MM.1S (cell line): ENCODE measurements around the gene GSAP.

Source experiments
- DNase-seq: peaks from one replicate; pipeline ENCODE4 v3.0.0-alpha.2; 2015
- H2AFZ ChIP-seq: fragments of 300-600 bp; sonication (generic); 2 replicates; pipeline ENCODE4 v1.6.0; 2016; ENCODE audit warnings: antibody characterized with exemption, low read length
- H3F3A ChIP-seq: fragments of 300-600 bp; sonication (generic); 2 replicates; pipeline ENCODE4 v1.6.1; 2016; ENCODE audit warnings: mild to moderate bottlenecking, antibody characterized with exemption, low read length, moderate library complexity, mixed read lengths; ENCODE audit not compliant: insufficient read depth
- H3K27ac ChIP-seq: fragments of 300-600 bp; sonication (generic); 2 replicates; pipeline ENCODE4 v1.5.1; 2016; ENCODE audit warnings: mild to moderate bottlenecking, low read length
- H3K27me3 ChIP-seq: fragments of 300-600 bp; sonication (generic); replicated peaks from 2 replicates; pipeline ENCODE4 v1.6.0; 2016; ENCODE audit warnings: low read length; ENCODE audit not compliant: insufficient read depth
- H3K36me3 ChIP-seq: fragments of 300-600 bp; sonication (generic); replicated peaks from 2 replicates; pipeline ENCODE4 v1.6.1; 2016; ENCODE audit warnings: mild to moderate bottlenecking, low read length, mixed read lengths; ENCODE audit not compliant: insufficient read depth
- H3K4me1 ChIP-seq: fragments of 300-600 bp; sonication (generic); 2 replicates; pipeline ENCODE4 v1.6.1; 2016; ENCODE audit warnings: low read length, mixed read lengths
- H3K4me2 ChIP-seq: fragments of 300-600 bp; sonication (generic); 2 replicates; pipeline ENCODE4 v1.6.0; 2016; ENCODE audit warnings: low read depth, low read length
- H3K4me3 ChIP-seq: fragments of 300-600 bp; sonication (generic); 2 replicates; pipeline ENCODE4 v1.5.1; 2016; ENCODE audit warnings: low read length, mixed read lengths
- H3K79me2 ChIP-seq: fragments of 300-600 bp; sonication (generic); 2 replicates; pipeline ENCODE4 v1.6.1; 2016; ENCODE audit warnings: mixed run types, low read length, mixed read lengths
- H3K9ac ChIP-seq: fragments of 300-600 bp; sonication (generic); 2 replicates; pipeline ENCODE4 v1.6.1; 2016; ENCODE audit warnings: low read length, mixed read lengths
- H3K9me2 ChIP-seq: fragments of 300-600 bp; sonication (generic); replicated peaks from 2 replicates; pipeline ENCODE4 v1.6.1; 2016; ENCODE audit warnings: mild to moderate bottlenecking, low read length, mixed read lengths; ENCODE audit not compliant: insufficient read depth
- H3K9me3 ChIP-seq: fragments of 300-600 bp; sonication (generic); replicated peaks from 2 replicates; pipeline ENCODE4 v1.6.1; 2016; ENCODE audit warnings: mild to moderate bottlenecking, low read length, mixed read lengths; ENCODE audit not compliant: insufficient read depth
- H4K20me1 ChIP-seq: fragments of 300-600 bp; sonication (generic); 2 replicates; pipeline ENCODE4 v1.6.1; 2016; ENCODE audit warnings: mild to moderate bottlenecking, low read length, moderate library complexity, mixed read lengths; ENCODE audit not compliant: insufficient read depth
- EZH2 ChIP-seq: fragments of 300-600 bp; sonication (generic); optimal IDR thresholded peaks from 2 replicates; pipeline ENCODE3; 2017; ENCODE audit warnings: low read depth, mild to moderate bottlenecking, antibody characterized with exemption, low read length, mixed read lengths
- EZH2phosphoT487 ChIP-seq: fragments of 300-600 bp; sonication (generic); IDR thresholded peaks from 2 replicates; pipeline ENCODE4 v1.6.1; 2018; ENCODE audit warnings: antibody characterized with exemption, low read length
- TF ChIP-seq, protein P1 (sequence below): fragments of 300-600 bp; sonication (generic); IDR thresholded peaks from 2 replicates; pipeline ENCODE4 v1.5.1; 2016; ENCODE audit warnings: antibody characterized with exemption, low read length, mixed read lengths

Gene GSAP

DNA sequence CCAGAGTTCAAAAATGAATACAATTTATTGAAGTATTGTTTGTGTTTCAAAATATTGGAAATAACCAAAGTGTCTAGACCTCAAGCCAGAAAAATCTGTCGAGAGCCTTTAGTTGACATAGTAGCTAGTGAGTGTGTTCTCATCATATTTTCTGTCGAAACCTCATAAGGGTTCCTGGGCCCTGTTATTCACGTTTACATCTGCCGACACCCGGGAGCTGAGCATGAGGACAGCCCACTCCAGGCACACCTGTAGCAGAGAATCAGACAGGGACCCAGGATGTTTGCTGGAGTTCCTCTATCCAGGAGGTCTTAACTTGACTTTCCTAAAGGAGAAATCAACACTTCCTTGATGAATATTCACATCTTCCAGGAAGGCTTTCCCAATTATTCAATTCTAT lies 144.4 kb downstream of the GSAP start:
- Histone ChIP-seq H2AFZ (no peak overlapping the region), H3K27me3 (no peaks in the 10 kb centered on the region), H4K20me1 (no peaks in the 10 kb centered on the region), H3F3A (peaks cover 20% of the 10 kb centered on the region), H3K79me2 (no peaks in the 10 kb centered on the region), H3K9ac (no peak overlapping the region), H3K4me1 (peaks cover 36% of the 10 kb centered on the region), H3K36me3 (no peaks in the 10 kb centered on the region), H3K9me3 (no peaks in the 10 kb centered on the region), H3K9me2 (no peaks in the 10 kb centered on the region), H3K4me2 (no peak overlapping the region), H3K27ac (no peak overlapping the region), H3K4me3 (no peak overlapping the region)
- DNase-seq, result no peak
- no peak for TF ChIP-seq EZH2phosphoT487
- no peak for TF ChIP-seq EZH2
- TF ChIP-seq, protein P1, sequence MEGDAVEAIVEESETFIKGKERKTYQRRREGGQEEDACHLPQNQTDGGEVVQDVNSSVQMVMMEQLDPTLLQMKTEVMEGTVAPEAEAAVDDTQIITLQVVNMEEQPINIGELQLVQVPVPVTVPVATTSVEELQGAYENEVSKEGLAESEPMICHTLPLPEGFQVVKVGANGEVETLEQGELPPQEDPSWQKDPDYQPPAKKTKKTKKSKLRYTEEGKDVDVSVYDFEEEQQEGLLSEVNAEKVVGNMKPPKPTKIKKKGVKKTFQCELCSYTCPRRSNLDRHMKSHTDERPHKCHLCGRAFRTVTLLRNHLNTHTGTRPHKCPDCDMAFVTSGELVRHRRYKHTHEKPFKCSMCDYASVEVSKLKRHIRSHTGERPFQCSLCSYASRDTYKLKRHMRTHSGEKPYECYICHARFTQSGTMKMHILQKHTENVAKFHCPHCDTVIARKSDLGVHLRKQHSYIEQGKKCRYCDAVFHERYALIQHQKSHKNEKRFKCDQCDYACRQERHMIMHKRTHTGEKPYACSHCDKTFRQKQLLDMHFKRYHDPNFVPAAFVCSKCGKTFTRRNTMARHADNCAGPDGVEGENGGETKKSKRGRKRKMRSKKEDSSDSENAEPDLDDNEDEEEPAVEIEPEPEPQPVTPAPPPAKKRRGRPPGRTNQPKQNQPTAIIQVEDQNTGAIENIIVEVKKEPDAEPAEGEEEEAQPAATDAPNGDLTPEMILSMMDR, result no peak

DNA sequence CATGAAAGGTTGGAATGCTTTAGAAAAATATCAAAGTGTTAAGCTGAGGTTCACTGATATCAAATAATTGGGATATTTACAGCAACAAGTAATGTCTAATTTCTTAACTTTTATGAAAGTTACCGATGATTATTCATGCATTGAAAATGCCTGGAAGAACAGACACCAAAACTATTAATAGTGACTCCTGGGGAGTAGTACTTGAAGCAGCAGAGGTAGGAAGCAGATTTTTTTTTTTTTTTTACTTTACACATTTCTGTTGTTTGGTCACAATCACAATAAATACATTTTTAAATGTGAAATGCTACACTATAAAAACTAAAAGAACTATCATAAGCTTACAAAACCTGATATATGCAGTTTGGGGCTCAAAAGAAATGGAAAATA lies 146.1 kb downstream of the GSAP start:
- H3K4me3 ChIP-seq, result peak overlapping the region; percentile 27; the same call in 1 of the 2 replicates
- peak overlapping the region; percentile 89 for H3K4me2 ChIP-seq
- peaks cover 51% of the 10 kb centered on the region for H3K4me1 ChIP-seq
- no peaks in the 10 kb centered on the region for H4K20me1 ChIP-seq
- H3K36me3 ChIP-seq, result no peaks in the 10 kb centered on the region
- H2AFZ ChIP-seq, result peak overlapping the region; percentile 43
- H3K27me3 ChIP-seq, result no peaks in the 10 kb centered on the region
- no peak for DNase-seq
- no peaks in the 10 kb centered on the region for H3K9me2 ChIP-seq
- no peaks in the 10 kb centered on the region for H3K9me3 ChIP-seq
- peaks cover 20% of the 10 kb centered on the region for H3F3A ChIP-seq
- H3K79me2 ChIP-seq, result no peaks in the 10 kb centered on the region
- H3K9ac ChIP-seq, result peak overlapping the region; percentile 47; the same call in 1 of the 2 replicates
- TF ChIP-seq EZH2phosphoT487 (no peak), EZH2 (no peak)
- TF ChIP-seq, protein P1, result no peak
- peak overlapping the region; percentile 91 for H3K27ac ChIP-seq

DNA sequence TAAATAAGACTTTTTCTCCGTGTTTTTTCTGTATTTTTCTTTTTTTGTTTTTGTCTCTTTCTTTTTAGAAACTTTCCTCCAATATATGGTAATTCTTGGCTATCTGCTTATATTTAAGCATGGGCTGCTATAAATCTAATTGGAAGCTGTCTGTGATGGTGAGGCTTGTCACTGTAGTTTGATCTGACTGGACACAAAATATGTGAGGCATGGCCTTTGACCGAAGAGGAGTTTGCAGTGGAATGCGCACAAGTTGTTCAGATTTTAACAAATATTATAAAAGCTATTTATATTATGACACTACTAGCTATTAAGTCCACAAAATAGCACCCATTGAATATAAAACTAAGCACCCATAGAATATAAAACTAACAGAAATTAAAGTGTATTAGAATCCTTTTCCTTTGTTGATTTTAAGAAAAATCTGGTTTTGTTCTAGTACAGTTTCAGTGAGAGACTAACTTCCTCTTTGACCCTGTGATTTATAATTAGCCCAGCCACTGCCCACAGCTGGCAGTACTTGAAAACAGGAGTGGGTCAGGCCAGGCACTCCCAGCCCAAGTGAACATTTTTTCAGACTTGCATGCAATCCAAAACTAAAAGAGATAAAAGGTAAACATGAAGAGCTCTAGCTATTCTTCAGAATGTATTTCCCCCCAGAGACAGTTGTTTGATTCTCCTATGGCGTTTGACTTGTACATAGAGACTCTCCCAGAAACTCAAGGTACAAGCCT lies 146.6 kb downstream of the GSAP start:
- H3K36me3 ChIP-seq, result no peaks in the 10 kb centered on the region
- H3K9me3 ChIP-seq, result no peaks in the 10 kb centered on the region
- H3K9ac ChIP-seq, result peak overlapping the region; percentile 51
- peak overlapping the region; percentile 89 for H3K4me2 ChIP-seq
- TF ChIP-seq EZH2 (no peak), EZH2phosphoT487 (no peak)
- TF ChIP-seq, protein P1, result no peak
- peak overlapping the region; percentile 43 for H2AFZ ChIP-seq
- H4K20me1 ChIP-seq, result no peaks in the 10 kb centered on the region
- H3K9me2 ChIP-seq, result no peaks in the 10 kb centered on the region
- DNase-seq, result peak; percentile 88
- peaks cover 20% of the 10 kb centered on the region for H3F3A ChIP-seq
- no peaks in the 10 kb centered on the region for H3K27me3 ChIP-seq
- H3K4me1 ChIP-seq, result peaks cover 51% of the 10 kb centered on the region
- H3K4me3 ChIP-seq, result peak overlapping the region; percentile 39
- H3K79me2 ChIP-seq, result no peaks in the 10 kb centered on the region
- peak overlapping the region; percentile 91 for H3K27ac ChIP-seq
